ENCODE results near the gene RHBDD1. TPM values are rescaled to one million over a fixed set of nuclear protein-coding genes. Genes with fewer than 3 reads are reported as not detected.

Gene RHBDD1
- total and polyA plus RNA-seq, 2 donors (not counting 1 experiment from before 2014, with no cell fraction given) = 21.2 to 128 TPM

DNA sequence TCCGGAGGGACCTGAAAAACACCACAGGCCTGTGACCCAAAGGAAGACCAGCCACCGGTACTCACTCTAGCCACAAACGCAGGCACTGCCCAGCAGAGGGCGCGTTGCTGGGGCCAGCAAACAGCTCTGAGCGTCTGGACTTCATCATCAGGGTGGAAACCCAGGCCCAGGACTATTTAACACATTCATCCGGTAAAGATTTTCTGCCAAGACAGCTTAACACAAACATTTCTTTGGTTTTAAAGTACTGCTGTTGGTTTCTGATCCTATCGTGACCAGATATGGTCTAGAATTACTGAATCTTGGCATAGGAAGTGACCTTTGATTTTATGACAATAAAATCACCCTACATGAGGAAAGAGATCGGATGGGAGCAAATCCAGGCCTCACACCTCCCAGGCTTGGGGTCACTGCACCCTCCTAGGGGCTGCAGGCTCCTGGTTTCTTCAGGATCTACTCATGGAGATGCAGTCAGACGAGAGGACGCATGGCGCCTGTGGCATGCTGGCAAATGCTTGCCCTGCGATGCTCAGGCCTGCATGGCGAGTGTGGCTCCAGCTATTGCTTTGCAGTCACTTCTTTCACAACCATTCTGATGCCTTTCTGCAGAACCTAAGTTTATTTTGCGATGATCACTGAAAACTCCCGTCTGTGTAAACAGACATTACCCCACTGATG lies 197.8 kb downstream of the RHBDD1 start:
- intact Hi-C loops (cut with micrococcal nuclease) = no loop called here

DNA sequence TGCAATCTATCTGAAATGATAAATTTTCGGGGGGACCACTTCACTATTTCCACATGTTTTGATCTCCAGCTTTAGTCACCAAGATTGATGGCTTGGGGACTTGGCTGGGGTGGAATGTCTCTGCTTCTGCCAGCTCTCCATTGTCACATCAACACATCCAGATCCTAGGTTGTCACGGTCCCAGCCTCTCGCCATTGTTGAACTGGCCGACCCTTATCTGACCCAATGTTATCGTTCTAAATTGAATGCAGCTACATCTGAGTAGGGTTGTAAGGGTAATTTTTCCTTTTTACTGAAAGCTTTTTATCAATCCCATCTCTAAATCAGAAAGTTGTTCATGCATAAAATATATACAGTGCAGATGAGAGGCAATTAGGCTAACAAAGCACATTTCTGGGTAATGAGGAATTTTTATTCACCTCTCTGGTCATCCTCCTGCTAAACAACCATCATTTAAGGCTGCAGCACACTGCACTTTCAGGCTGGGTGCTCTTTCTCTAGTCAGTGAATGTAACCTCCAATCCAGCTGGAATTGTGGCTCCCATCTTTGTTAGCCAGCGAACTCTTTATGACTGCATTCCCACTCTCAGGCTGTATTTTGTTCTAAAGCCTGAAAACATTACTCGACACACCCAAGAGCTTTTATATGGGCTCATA lies 200.0 kb downstream of the RHBDD1 start:
- DNase-seq (no peak), ATAC-seq (ENCODE audit: low read depth) (no peak)
- intact Hi-C loops (cut with micrococcal nuclease) = no loop called here
- peaks cover 3% of the 10 kb centered on the region for H3K9me3 Mint-ChIP-seq (ENCODE audit: insufficient read depth)
- ChIA-PET POLR2A (no interaction called here), CTCF (no interaction called here)
- TF ChIP-seq, protein P1, sequence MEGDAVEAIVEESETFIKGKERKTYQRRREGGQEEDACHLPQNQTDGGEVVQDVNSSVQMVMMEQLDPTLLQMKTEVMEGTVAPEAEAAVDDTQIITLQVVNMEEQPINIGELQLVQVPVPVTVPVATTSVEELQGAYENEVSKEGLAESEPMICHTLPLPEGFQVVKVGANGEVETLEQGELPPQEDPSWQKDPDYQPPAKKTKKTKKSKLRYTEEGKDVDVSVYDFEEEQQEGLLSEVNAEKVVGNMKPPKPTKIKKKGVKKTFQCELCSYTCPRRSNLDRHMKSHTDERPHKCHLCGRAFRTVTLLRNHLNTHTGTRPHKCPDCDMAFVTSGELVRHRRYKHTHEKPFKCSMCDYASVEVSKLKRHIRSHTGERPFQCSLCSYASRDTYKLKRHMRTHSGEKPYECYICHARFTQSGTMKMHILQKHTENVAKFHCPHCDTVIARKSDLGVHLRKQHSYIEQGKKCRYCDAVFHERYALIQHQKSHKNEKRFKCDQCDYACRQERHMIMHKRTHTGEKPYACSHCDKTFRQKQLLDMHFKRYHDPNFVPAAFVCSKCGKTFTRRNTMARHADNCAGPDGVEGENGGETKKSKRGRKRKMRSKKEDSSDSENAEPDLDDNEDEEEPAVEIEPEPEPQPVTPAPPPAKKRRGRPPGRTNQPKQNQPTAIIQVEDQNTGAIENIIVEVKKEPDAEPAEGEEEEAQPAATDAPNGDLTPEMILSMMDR (IDR thresholded peaks at IDR 0.05) = no peak
- TF ChIP-seq EZH2 (IDR thresholded peaks at IDR 0.05; ENCODE audit: borderline replicate concordance, insufficient read depth, low read depth, low read length, poor library complexity, severe bottlenecking) = no peak
- H4K20me1 ChIP-seq (ENCODE audit: control insufficient read depth, insufficient read depth, low read length, poor library complexity, severe bottlenecking) = no peaks in the 10 kb centered on the region
- no peaks in the 10 kb centered on the region for H3K79me2 ChIP-seq (ENCODE audit: control insufficient read depth, insufficient read depth, low read length)
- H3K4me1 Mint-ChIP-seq = no peaks in the 10 kb centered on the region
- no peak overlapping the region for H3K4me2 ChIP-seq (replicated peaks; ENCODE audit: low read depth, low read length, poor library complexity, severe bottlenecking)
- no peaks in the 10 kb centered on the region for H3K9me3 ChIP-seq (ENCODE audit: control extremely low read depth in 1 of 3, control insufficient read depth in 2 of 3, insufficient read depth in 1 of 3, low read length in 2 of 3)
- no peak overlapping the region for H2AFZ ChIP-seq (ENCODE audit: insufficient read depth, low read depth, low read length, poor library complexity, severe bottlenecking)
- no peak overlapping the region for H3K4me3 ChIP-seq (ENCODE audit: control extremely low read depth in 1 of 5, extremely low read depth in 1 of 5, insufficient read depth in 1 of 5, low read depth in 2 of 5, low read length in 4 of 5)
- H3K36me3 ChIP-seq (replicated peaks in 1 of 2; ENCODE audit: control extremely low read depth in 1 of 2, control insufficient read depth in 1 of 2, extremely low read depth in 1 of 2, insufficient read depth in 2 of 2, low read length in 1 of 2) = no peaks in the 10 kb centered on the region
- H3K27me3 ChIP-seq (replicated peaks in 1 of 4; ENCODE audit: control extremely low read depth in 1 of 4, control insufficient read depth in 3 of 4, insufficient read depth in 4 of 4, low read length in 3 of 4) = no peaks in the 10 kb centered on the region
- H3K4me1 ChIP-seq (ENCODE audit: control insufficient read depth in 2 of 2, insufficient read depth in 2 of 2, low read length in 2 of 2) = no peaks in the 10 kb centered on the region
- H3K27ac ChIP-seq (ENCODE audit: low read length in 2 of 2) = no peak overlapping the region
- WGBS (ENCODE audit: insufficient coverage) = 94% methylated on average over 2 of the region's 7 CpGs
- no peak overlapping the region for H3K4me3 Mint-ChIP-seq
- H3K27me3 Mint-ChIP-seq = no peaks in the 10 kb centered on the region
- H3K9ac ChIP-seq (ENCODE audit: low read length) = no peak overlapping the region
- no peak overlapping the region for H3K27ac Mint-ChIP-seq

More for the DNA sequence above, 197.8 kb downstream of the RHBDD1 start:
- Histone ChIP-seq H3K79me2 (ENCODE audit: control insufficient read depth, insufficient read depth, low read length) (no peaks in the 10 kb centered on the region), H3K27ac (ENCODE audit: low read length in 2 of 2) (no peak overlapping the region), H3K27me3 (replicated peaks in 1 of 4; ENCODE audit: control extremely low read depth in 1 of 4, control insufficient read depth in 3 of 4, insufficient read depth in 4 of 4, low read length in 3 of 4) (no peaks in the 10 kb centered on the region), H3K4me2 (replicated peaks; ENCODE audit: low read depth, low read length, poor library complexity, severe bottlenecking) (no peak overlapping the region), H3K4me1 (ENCODE audit: control insufficient read depth in 2 of 2, insufficient read depth in 2 of 2, low read length in 2 of 2) (no peaks in the 10 kb centered on the region), H3K9ac (ENCODE audit: low read length) (no peak overlapping the region), H2AFZ (ENCODE audit: insufficient read depth, low read depth, low read length, poor library complexity, severe bottlenecking) (no peak overlapping the region), H3K4me3 (ENCODE audit: control extremely low read depth in 1 of 5, extremely low read depth in 1 of 5, insufficient read depth in 1 of 5, low read depth in 2 of 5, low read length in 4 of 5) (no peak overlapping the region), H3K9me3 (ENCODE audit: control extremely low read depth in 1 of 3, control insufficient read depth in 2 of 3, insufficient read depth in 1 of 3, low read length in 2 of 3) (no peaks in the 10 kb centered on the region), H4K20me1 (ENCODE audit: control insufficient read depth, insufficient read depth, low read length, poor library complexity, severe bottlenecking) (no peaks in the 10 kb centered on the region), H3K36me3 (replicated peaks in 1 of 2; ENCODE audit: control extremely low read depth in 1 of 2, control insufficient read depth in 1 of 2, extremely low read depth in 1 of 2, insufficient read depth in 2 of 2, low read length in 1 of 2) (no peaks in the 10 kb centered on the region)
- no peaks in the 10 kb centered on the region for H3K4me1 Mint-ChIP-seq
- ChIA-PET POLR2A (no interaction called here), CTCF (interaction anchor here (0.6 to 1.2 kb wide), 5 partner anchors 9 to 212 kb away, joined by 3 read pairs; no protein-coding TSS in a partner anchor)
- H3K9me3 Mint-ChIP-seq (ENCODE audit: insufficient read depth) = peaks cover 3% of the 10 kb centered on the region
- peak; percentile 24 for ATAC-seq (ENCODE audit: low read depth)
- H3K27me3 Mint-ChIP-seq = no peaks in the 10 kb centered on the region
- no peak overlapping the region for H3K4me3 Mint-ChIP-seq
- no peak overlapping the region for H3K27ac Mint-ChIP-seq
- DNase-seq = peak; percentile 13
- 80% methylated on average over 14 of the region's 16 CpGs for WGBS (ENCODE audit: insufficient coverage)
- no peak for TF ChIP-seq EZH2 (IDR thresholded peaks at IDR 0.05; ENCODE audit: borderline replicate concordance, insufficient read depth, low read depth, low read length, poor library complexity, severe bottlenecking)
- TF ChIP-seq, protein P1 (IDR thresholded peaks at IDR 0.05) = peak; percentile 44
